VCaP (cell line): ENCODE measurements around the gene TMEM187.

Experiments used
- H3K27ac ChIP-seq: fragments of 450-650 bp; 2 replicates; pipeline ENCODE4 v1.5.1; 2017
- TF ChIP-seq, protein P1 (sequence below): fragments of 450-650 bp; conservative IDR thresholded peaks from 2 replicates; pipeline ENCODE4 v1.5.1; 2017; ENCODE audit warnings: mild to moderate bottlenecking, moderate library complexity

Gene TMEM187

DNA sequence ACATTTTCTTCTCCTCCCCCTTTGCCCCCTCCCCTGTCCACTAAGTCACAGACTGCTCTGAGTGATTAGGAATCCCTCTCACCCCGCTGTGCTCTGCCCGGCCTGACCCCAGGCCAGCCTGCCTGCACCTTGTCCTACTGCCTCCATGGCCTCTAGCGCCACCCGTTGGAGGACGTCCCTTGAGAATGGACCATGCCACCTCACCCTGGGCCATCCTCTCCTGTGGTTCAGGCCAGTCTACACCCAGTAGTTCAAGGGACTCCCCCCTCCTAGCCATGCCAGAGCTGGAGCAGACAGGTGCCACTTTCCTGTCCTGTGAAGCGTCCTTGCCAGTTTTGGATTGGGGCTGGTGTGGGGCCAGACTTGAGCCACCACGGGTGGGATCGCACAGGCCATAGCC, 56.9 kb downstream of the TMEM187 start:
- TF ChIP-seq, protein P1, sequence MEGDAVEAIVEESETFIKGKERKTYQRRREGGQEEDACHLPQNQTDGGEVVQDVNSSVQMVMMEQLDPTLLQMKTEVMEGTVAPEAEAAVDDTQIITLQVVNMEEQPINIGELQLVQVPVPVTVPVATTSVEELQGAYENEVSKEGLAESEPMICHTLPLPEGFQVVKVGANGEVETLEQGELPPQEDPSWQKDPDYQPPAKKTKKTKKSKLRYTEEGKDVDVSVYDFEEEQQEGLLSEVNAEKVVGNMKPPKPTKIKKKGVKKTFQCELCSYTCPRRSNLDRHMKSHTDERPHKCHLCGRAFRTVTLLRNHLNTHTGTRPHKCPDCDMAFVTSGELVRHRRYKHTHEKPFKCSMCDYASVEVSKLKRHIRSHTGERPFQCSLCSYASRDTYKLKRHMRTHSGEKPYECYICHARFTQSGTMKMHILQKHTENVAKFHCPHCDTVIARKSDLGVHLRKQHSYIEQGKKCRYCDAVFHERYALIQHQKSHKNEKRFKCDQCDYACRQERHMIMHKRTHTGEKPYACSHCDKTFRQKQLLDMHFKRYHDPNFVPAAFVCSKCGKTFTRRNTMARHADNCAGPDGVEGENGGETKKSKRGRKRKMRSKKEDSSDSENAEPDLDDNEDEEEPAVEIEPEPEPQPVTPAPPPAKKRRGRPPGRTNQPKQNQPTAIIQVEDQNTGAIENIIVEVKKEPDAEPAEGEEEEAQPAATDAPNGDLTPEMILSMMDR: no peak
- H3K27ac ChIP-seq: no peak overlapping the region

DNA sequence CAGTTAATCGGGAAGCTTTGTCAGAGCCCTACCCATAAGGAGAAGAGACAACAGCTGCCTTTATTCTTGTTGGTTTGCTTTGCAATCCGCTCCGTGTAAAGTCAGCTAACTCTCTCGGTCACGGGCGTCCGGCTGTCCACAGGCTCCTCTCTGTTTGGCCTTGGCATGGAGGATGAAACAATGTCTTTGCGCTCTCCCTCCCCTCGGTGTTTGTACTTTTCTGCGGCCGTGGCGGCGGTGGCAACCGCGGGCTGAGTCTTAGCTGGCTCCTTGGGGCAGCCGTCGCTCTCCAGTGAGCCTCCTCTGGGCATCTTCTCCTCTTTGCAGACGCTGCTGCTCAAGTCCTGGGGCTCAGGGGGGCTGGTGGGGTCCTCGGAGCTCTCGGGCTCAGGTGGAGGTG, 57.7 kb downstream of the TMEM187 start:
- no peak overlapping the region for H3K27ac ChIP-seq
- TF ChIP-seq, protein P1: no peak

DNA sequence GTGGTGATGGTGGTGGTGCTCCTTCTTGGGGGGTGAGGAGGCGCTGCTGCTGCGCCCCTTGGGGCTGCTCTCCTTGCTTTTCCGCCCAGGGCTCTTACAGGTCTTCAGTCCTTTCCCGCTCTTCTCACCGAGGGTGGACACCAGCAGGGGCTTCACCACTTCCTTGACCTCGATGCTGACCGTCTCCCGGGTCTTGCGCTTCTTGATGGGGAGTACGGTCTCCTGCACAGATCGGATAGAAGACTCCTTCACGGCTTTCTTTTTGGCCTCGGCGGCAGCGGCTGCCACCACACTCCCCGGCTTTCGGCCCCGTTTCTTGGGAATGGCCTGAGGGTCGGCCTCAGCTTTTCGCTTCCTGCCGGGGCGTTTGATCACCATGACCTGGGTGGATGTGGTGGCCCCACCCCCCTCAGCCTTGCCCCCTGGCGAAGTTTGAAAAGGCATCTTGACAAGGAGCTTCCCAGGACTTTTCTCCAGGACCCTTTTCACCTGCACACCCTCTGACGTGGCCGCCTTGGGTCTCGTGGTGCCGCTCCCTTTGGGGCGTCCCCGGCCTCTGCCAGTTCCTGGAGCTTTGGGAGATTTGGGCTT, 58.3 kb downstream of the TMEM187 start:
- H3K27ac ChIP-seq: no peak overlapping the region
- TF ChIP-seq, protein P1: no peak

DNA sequence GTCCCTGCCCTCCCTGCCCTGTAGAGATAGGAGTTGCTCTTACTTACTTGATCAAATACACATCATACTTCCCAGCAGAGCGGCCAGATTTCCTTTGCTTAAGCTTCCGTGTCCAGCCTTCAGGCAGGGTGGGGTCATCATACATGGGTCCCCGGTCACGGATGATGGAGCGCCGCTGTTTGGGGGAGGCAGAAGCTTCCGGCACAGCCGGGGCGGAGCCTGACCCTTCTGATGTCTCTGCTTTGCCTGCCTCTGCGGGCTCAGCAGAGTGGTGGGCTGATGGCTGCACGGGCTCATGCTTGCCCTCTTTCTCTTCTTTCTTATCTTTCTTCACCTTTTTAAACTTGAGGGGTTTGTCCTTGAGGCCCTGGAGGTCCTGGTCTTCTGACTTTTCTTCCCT, 59.6 kb downstream of the TMEM187 start:
- TF ChIP-seq, protein P1: no peak
- H3K27ac ChIP-seq: no peak overlapping the region

DNA sequence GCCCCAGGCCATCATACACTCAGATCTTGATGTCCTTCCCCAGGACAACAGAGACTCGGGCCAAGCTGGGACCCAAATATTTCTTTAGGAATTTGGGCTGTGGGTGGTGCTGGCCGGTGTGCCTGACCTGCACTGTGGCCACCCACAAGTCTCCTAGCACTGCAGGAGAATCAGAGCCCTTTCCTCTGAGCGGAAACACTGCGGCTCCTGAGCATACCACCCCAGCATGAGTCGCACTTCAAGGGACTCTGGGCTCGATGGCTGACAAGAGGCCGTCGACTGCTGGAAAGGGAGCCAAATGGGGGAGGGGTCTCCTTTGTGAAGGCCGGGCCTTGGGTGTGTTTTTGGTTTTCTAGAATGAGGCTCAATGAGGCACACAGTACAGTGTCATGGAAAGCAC, 60.1 kb downstream of the TMEM187 start:
- H3K27ac ChIP-seq: no peak overlapping the region
- TF ChIP-seq, protein P1: no peak
